Upper lobe of left lung (tissue), 4 donors: ENCODE data around the gene CLEC18A.

ENCODE experiments used
- CTCF ChIP-seq, 6 experiments: fragments of 450-650 bp in 4 of 6; fragments of 200-600 bp in 2 of 6; sonication (generic) in 2 of 6; IDR thresholded peaks; one replicate each; pipeline ENCODE4 v1.5.1; 2016 to 2019; ENCODE audit warnings: antibody characterized with exemption in 6 of 6
- POLR2A ChIP-seq, 4 donors: fragments of 450-650 bp; IDR thresholded peaks; one replicate each; pipeline ENCODE4 v1.5.1; 2016 to 2017; ENCODE audit warnings: antibody characterized with exemption in 4 of 4, mild to moderate bottlenecking in 2 of 4
- POLR2AphosphoS5 ChIP-seq, 2 donors: sonication (generic); formaldehyde crosslinking; IDR thresholded peaks; one replicate each; pipeline ENCODE4 v1.5.1; 2017; ENCODE audit warnings: antibody characterized with exemption in 2 of 2

- TF ChIP-seq CTCF (IDR thresholded peaks at IDR 0.05) = no peak
- TF ChIP-seq POLR2A (IDR thresholded peaks at IDR 0.05) = no peak
- TF ChIP-seq POLR2AphosphoS5 (IDR thresholded peaks at IDR 0.05) = no peak
Observed at GRCh38 chr16:69937465-69937951, 13.6 kb upstream of the CLEC18A start.
